ENCODE measurements around the gene GIPC3. TPM values are rescaled to one million over a fixed set of nuclear protein-coding genes. Genes with fewer than 3 reads are reported as not detected.
"Not testable (repeated sequence)": the region's sequence is repeated elsewhere in the genome, so short reads cannot be mapped to it uniquely, and the experiment has no call there.

GIPC3 gene
- total and polyA plus RNA-seq, 12 donors: 0.33 to 5.9 (median 3.2) TPM

- Histone ChIP-seq H3K4me1 (replicated peaks in 1 of 2) (peaks cover 5 to 27% of the 10 kb centered on the region in 2 donors), H3K27ac (peak overlapping the region in 1 of 5 donors; percentile 22), H3K27me3 (no peaks in the 10 kb centered on the region), H3K36me3 (replicated peaks in 1 of 2) (no peaks in the 10 kb centered on the region), H3K9me3 (replicated peaks in 1 of 3) (no peaks in the 10 kb centered on the region), H3K4me3 (no peak overlapping the region)
- intact Hi-C loops (cut with DNase I): no loop called here
- 84 to 92% (median 90%) methylated on average over 9 to 17 of the region's 17 CpGs for WGBS, 4 donors
- no peak for DNase-seq
- TF ChIP-seq POLR2A (IDR thresholded peaks at IDR 0.05) (no peak), CTCF (IDR thresholded peaks at IDR 0.05) (no peak)
Measured at GRCh38 chr19:3578390-3578789, 6.9 kb upstream of the GIPC3 start.

- no peaks in the 10 kb centered on the region for H3K36me3 ChIP-seq (replicated peaks in 1 of 2)
- peak; percentile 75 to 93 (median 90) for DNase-seq
- no peak overlapping the region for H3K4me3 ChIP-seq
- peak overlapping the region; percentile 20 to 90 (median 74) for H3K27ac ChIP-seq
- WGBS, 4 donors: 25 to 31% (median 26%) methylated on average over 9 to 11 of the region's 11 CpGs
- TF ChIP-seq CTCF (IDR thresholded peaks at IDR 0.05) (no peak), POLR2A (IDR thresholded peaks at IDR 0.05) (peak in 1 of 2 donors; percentile 68)
- H3K4me1 ChIP-seq (replicated peaks in 1 of 2): peaks cover 0 to 25% of the 10 kb centered on the region in 2 donors
- intact Hi-C loops (cut with DNase I): no loop called here
- H3K9me3 ChIP-seq (replicated peaks in 1 of 3): no peaks in the 10 kb centered on the region
- peaks cover 4% of the 10 kb centered on the region for H3K27me3 ChIP-seq
Measured at GRCh38 chr19:3580156-3580934, 4.9 kb upstream of the GIPC3 start.

GRCh38 chr19:3581792-3582191 lies 3.5 kb upstream of the GIPC3 start:
- peaks cover 0 to 17% of the 10 kb centered on the region in 2 donors for H3K4me1 ChIP-seq (replicated peaks in 1 of 2)
- WGBS, 4 donors: 89 to 100% (median 89%) methylated on average over 1 to 4 of the region's 4 CpGs
- H3K4me3 ChIP-seq; DNase-seq; H3K27me3 ChIP-seq; H3K9me3 ChIP-seq (replicated peaks in 1 of 3); intact Hi-C loops (cut with DNase I); H3K36me3 ChIP-seq (replicated peaks in 1 of 2): not testable (repeated sequence)
- peak overlapping the region in 1 of 5 donors; percentile 29 for H3K27ac ChIP-seq

GRCh38 chr19:3584036-3584802 lies 1.1 kb upstream of the GIPC3 start:
- DNase-seq; H3K36me3 ChIP-seq (replicated peaks in 1 of 2); H3K27ac ChIP-seq; intact Hi-C loops (cut with DNase I); H3K4me3 ChIP-seq; H3K27me3 ChIP-seq; H3K9me3 ChIP-seq (replicated peaks in 1 of 3): not testable (repeated sequence)
- H3K4me1 ChIP-seq (replicated peaks in 1 of 2): peaks cover 0 to 16% of the 10 kb centered on the region in 2 donors
- 77 to 87% (median 81%) methylated on average over 15 of the region's 15 CpGs for WGBS, 4 donors

GRCh38 chr19:3586127-3586626 lies 899 bp downstream of the GIPC3 start:
- peaks cover 0 to 3% of the 10 kb centered on the region in 2 donors for H3K4me1 ChIP-seq (replicated peaks in 1 of 2)
- 0 to 37% (median 23%) methylated on average over 1 to 16 of the region's 16 CpGs for WGBS, 4 donors
- no peaks in the 10 kb centered on the region for H3K36me3 ChIP-seq (replicated peaks in 1 of 2)
- peaks cover 9% of the 10 kb centered on the region for H3K27me3 ChIP-seq
- no peak overlapping the region for H3K27ac ChIP-seq
- peak overlapping the region in 1 of 4 donors; percentile 49 for H3K4me3 ChIP-seq
- no peak for TF ChIP-seq POLR2A (IDR thresholded peaks at IDR 0.05)
- TF ChIP-seq CTCF (IDR thresholded peaks at IDR 0.05): peak; percentile 20 to 62 (median 46)
- H3K9me3 ChIP-seq (replicated peaks in 1 of 3): no peaks in the 10 kb centered on the region
- intact Hi-C loops (cut with DNase I): no loop called here
- no peak for DNase-seq

Data from adrenal gland (tissue), 12 donors.